ENCODE results near the gene DGKA.

The DGKA gene

GRCh38 chr12:55931780-55932550 lies 1.0 kb downstream of the DGKA start:
- DNase-seq (ENCODE audit: low read depth, low spot score): no peak

- no peak for DNase-seq (ENCODE audit: low read depth, low spot score)
Measured at GRCh38 chr12:55932551-55932910, 1.6 kb downstream of the DGKA start.

GRCh38 chr12:55933169-55933798 lies 2.3 kb downstream of the DGKA start:
- no peak for DNase-seq (ENCODE audit: low read depth, low spot score)

- no peak for DNase-seq (ENCODE audit: low read depth, low spot score)
Measured at GRCh38 chr12:55933799-55934742, 3.1 kb downstream of the DGKA start.

GRCh38 chr12:55934773-55935172 lies 3.8 kb downstream of the DGKA start:
- DNase-seq (ENCODE audit: low read depth, low spot score): no peak

- no peak for DNase-seq (ENCODE audit: low read depth, low spot score)
Measured at GRCh38 chr12:55935738-55936151, 4.8 kb downstream of the DGKA start.

GRCh38 chr12:55937981-55938380 lies 7.0 kb downstream of the DGKA start:
- no peak for DNase-seq (ENCODE audit: low read depth, low spot score)

GRCh38 chr12:55938826-55939501 lies 8.0 kb downstream of the DGKA start:
- DNase-seq (ENCODE audit: low read depth, low spot score): no peak

- peak; percentile 50 for DNase-seq (ENCODE audit: low read depth, low spot score)
Measured at GRCh38 chr12:55940065-55940732, 9.2 kb downstream of the DGKA start.

GRCh38 chr12:55942055-55942454 lies 11.1 kb downstream of the DGKA start:
- DNase-seq (ENCODE audit: low read depth, low spot score): no peak

GRCh38 chr12:55942577-55943136 lies 11.7 kb downstream of the DGKA start:
- DNase-seq (ENCODE audit: low read depth, low spot score): no peak

GRCh38 chr12:55946553-55946952 lies 15.6 kb downstream of the DGKA start:
- no peak for DNase-seq (ENCODE audit: low read depth, low spot score)

- DNase-seq (ENCODE audit: low read depth, low spot score): no peak
Measured at GRCh38 chr12:55955344-55955743, 24.4 kb downstream of the DGKA start.

GRCh38 chr12:55955800-55956508 lies 25.0 kb downstream of the DGKA start:
- no peak for DNase-seq (ENCODE audit: low read depth, low spot score)

- DNase-seq (ENCODE audit: low read depth, low spot score): no peak
Measured at GRCh38 chr12:55957106-55957859, 26.3 kb downstream of the DGKA start.

- DNase-seq (ENCODE audit: low read depth, low spot score): no peak
Measured at GRCh38 chr12:55963760-55964159, 32.8 kb downstream of the DGKA start.

- DNase-seq (ENCODE audit: low read depth, low spot score): no peak
Measured at GRCh38 chr12:55965240-55965639, 34.3 kb downstream of the DGKA start.

- DNase-seq (ENCODE audit: low read depth, low spot score): no peak
Measured at GRCh38 chr12:55965941-55966407, 35.0 kb downstream of the DGKA start, which contains the start of gene PMEL. Gene PMEL (minus strand): TSS chr12:55966042. CDS start chr12:55966011, 31 bp downstream.
